ENCODE results near the gene KCNJ16.

KCNJ16 gene

DNA sequence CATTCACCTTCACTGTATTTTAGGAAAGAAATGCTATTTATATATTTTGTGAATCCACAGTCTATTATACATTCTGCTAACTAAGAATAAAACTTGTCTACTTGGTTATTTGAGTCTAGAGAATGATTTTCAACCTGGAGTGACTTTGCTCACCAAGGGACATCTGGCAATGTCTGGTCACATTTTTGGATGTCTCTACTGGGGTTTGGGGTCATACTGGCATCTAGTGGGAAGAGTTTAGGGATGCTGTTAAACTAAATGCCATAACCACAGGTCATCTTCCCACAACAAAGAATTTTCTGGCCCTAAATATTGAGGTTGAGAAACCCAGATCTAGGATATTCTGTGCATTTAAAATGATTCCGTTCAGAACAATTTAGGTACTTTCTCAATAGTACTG is 26.0 kb downstream of the KCNJ16 start:
- no peak for TF ChIP-seq Cebpa-rat (IDR thresholded peaks at IDR 0.05)
- Histone ChIP-seq H3K4me3 (no peak overlapping the region), H3K27me3 (no peaks in the 10 kb centered on the region)

GRCh38 chr17:70102531-70102930 is 27.5 kb downstream of the KCNJ16 start:
- Histone ChIP-seq H3K27ac (peak overlapping the region in 6 of 11 experiments; percentile 1 to 47 (median 28); a peak in 4 of 22 replicates), H3K4me1 (peaks cover 42 to 96% (median 84%) of the 10 kb centered on the region in 10 experiments), H4K20me1 (no peaks in the 10 kb centered on the region), H3K4me3 (no peak overlapping the region), H3K27me3 (no peaks in the 10 kb centered on the region), H3K9me3 (replicated peaks in 1 of 11) (peaks cover 0 to 4% (median 0%) of the 10 kb centered on the region in 11 experiments; a peak in 3 of 22 replicates), H3K9ac (no peak overlapping the region), H3K4me2 (peak overlapping the region in 10 of 11 experiments; percentile 13 to 67 (median 46); a peak in 18 of 22 replicates), H3K36me3 (no peaks in the 10 kb centered on the region)
- TF ChIP-seq Cebpa-rat (IDR thresholded peaks at IDR 0.05) = no peak

More for the DNA sequence above, 26.0 kb downstream of the KCNJ16 start:
- H3K4me2 ChIP-seq = peak overlapping the region in 7 of 11 experiments; percentile 33 to 79 (median 66); a peak in 11 of 22 replicates
- H3K4me1 ChIP-seq = peaks cover 42 to 80% (median 69%) of the 10 kb centered on the region in 10 experiments
- no peaks in the 10 kb centered on the region for H3K36me3 ChIP-seq
- H3K9ac ChIP-seq = no peak overlapping the region
- H3K9me3 ChIP-seq (replicated peaks in 1 of 11) = peaks cover 0 to 11% (median 3%) of the 10 kb centered on the region in 11 experiments; a peak in 5 of 22 replicates
- H4K20me1 ChIP-seq = no peaks in the 10 kb centered on the region
- peak overlapping the region in 3 of 11 experiments; percentile 51 to 66 (median 59); a peak in 2 of 22 replicates for H3K27ac ChIP-seq

DNA sequence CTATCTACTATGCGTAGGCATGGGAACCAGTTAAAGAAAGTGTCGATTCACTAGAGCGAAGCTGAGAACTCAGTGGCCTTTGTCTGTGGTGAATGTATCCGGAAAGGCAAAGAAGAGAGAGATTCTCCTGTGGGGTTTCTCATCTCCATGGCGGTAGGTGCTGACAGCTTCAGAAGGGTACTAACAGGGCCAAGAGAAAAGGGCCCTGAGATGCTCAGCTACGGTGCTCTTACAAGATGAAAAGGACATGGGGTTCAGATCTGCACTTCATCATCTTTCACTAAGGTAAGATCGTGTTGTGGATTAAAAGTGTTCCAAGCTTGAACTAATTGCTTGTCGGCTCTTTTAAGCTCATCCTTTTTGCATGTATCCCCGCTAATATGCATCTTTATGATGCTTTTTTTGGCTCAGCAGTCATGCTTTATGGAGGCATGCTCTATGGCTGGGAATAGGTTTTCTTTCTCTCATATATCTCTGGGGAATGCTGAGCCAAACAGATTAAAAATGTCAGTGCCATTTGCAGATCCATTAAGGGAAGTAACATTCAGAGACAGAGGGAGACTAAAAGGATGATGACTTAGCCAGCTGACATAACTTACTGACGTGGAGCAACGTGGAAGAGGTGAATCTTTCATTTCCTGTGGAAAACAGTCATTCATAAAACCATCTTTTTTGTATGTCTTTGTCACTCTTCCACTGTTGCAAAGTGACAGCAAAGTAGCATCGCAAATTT is 29.9 kb downstream of the KCNJ16 start:
- Histone ChIP-seq H3K9ac (peak overlapping the region in 7 of 11 experiments; percentile 20 to 64 (median 49); a peak in 12 of 22 replicates), H3K4me3 (peak overlapping the region in 8 of 10 experiments; percentile 1 to 57 (median 42); a peak in 14 of 20 replicates), H3K4me2 (peak overlapping the region; percentile 48 to 87 (median 78)), H3K4me1 (peaks cover 26 to 91% (median 72%) of the 10 kb centered on the region in 10 experiments), H4K20me1 (no peaks in the 10 kb centered on the region), H3K27me3 (no peaks in the 10 kb centered on the region), H3K36me3 (peaks cover 0 to 22% (median 6%) of the 10 kb centered on the region in 11 experiments; a peak in 10 of 22 replicates), H3K27ac (peak overlapping the region in 9 of 11 experiments; percentile 35 to 60 (median 53); a peak in 15 of 22 replicates), H3K9me3 (replicated peaks in 1 of 11) (peaks cover 0 to 17% (median 6%) of the 10 kb centered on the region in 11 experiments; a peak in 9 of 22 replicates)
- no peak for TF ChIP-seq Cebpa-rat (IDR thresholded peaks at IDR 0.05)

DNA sequence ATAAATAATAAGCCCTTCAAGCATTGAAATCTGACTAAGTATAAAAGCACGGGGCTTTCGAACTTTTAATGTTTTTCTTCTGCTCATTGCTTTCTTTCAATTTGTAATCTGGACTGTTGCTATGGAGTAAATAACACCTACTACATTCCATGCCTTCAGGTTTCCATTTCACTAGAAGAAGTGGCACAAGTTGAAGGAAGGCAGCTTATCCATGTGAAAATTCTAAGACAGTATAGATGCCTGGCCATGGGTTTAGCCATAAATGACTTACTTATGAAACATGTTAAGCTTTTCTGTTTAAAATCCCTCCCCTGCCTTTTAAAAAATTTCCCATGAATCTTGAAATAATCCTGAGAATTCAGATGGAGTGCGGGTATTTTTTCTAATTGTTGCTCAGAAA is 30.6 kb downstream of the KCNJ16 start:
- TF ChIP-seq Cebpa-rat (IDR thresholded peaks at IDR 0.05) = no peak
- peaks cover 0 to 24% (median 11%) of the 10 kb centered on the region in 11 experiments; a peak in 16 of 22 replicates for H3K9me3 ChIP-seq (replicated peaks in 1 of 11)
- H3K27ac ChIP-seq = peak overlapping the region in 8 of 11 experiments; percentile 42 to 60 (median 55); a peak in 10 of 22 replicates
- H3K9ac ChIP-seq = peak overlapping the region in 4 of 11 experiments; percentile 11 to 64 (median 60); a peak in 6 of 22 replicates
- H4K20me1 ChIP-seq = no peaks in the 10 kb centered on the region
- peaks cover 0 to 29% (median 13%) of the 10 kb centered on the region in 11 experiments; a peak in 12 of 22 replicates for H3K36me3 ChIP-seq
- no peaks in the 10 kb centered on the region for H3K27me3 ChIP-seq
- H3K4me3 ChIP-seq = peak overlapping the region in 6 of 10 experiments; percentile 26 to 57 (median 48); a peak in 11 of 20 replicates
- H3K4me2 ChIP-seq = peak overlapping the region; percentile 48 to 87 (median 78); a peak in 21 of 22 replicates
- peaks cover 21 to 84% (median 65%) of the 10 kb centered on the region in 10 experiments for H3K4me1 ChIP-seq

GRCh38 chr17:70106551-70106950 is 31.5 kb downstream of the KCNJ16 start:
- peak overlapping the region in 3 of 10 experiments; percentile 51 to 57 (median 53); a peak in 5 of 20 replicates for H3K4me3 ChIP-seq
- no peak for TF ChIP-seq Cebpa-rat (IDR thresholded peaks at IDR 0.05)
- peak overlapping the region in 4 of 11 experiments; percentile 20 to 60 (median 58); a peak in 4 of 22 replicates for H3K27ac ChIP-seq
- H3K27me3 ChIP-seq = no peaks in the 10 kb centered on the region
- peaks cover 21 to 75% (median 58%) of the 10 kb centered on the region in 10 experiments for H3K4me1 ChIP-seq
- peaks cover 0 to 38% (median 22%) of the 10 kb centered on the region in 11 experiments; a peak in 14 of 22 replicates for H3K36me3 ChIP-seq
- H3K9ac ChIP-seq = peak overlapping the region in 4 of 11 experiments; percentile 26 to 64 (median 60); a peak in 5 of 22 replicates
- H3K9me3 ChIP-seq (replicated peaks in 1 of 11) = peaks cover 4 to 33% (median 20%) of the 10 kb centered on the region in 11 experiments
- H4K20me1 ChIP-seq = no peaks in the 10 kb centered on the region
- peak overlapping the region in 10 of 11 experiments; percentile 8 to 87 (median 78); a peak in 18 of 22 replicates for H3K4me2 ChIP-seq

DNA sequence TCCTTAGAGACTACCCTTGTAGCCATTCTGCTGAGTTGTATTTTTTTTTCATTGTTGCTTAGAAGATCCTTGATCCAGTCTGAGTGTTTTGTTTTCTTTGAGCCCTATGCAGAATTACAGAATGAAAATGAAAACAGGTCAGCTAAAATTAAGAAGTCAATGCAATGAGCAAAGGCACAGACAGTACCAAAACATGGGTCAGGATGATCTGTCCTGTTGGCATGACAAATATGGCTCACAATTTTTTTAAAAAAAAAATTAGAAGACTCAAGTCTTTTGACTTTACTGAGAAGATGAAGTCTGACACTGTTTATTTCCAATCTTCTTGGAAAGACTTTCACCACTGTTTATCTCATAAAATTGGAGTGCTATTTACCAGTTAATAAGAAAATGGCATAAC is 32.4 kb downstream of the KCNJ16 start:
- peak overlapping the region in 1 of 11 experiments; percentile 64; a peak in 1 of 22 replicates for H3K9ac ChIP-seq
- H3K4me3 ChIP-seq = peak overlapping the region in 2 of 10 experiments; percentile 51 to 57; a peak in 3 of 20 replicates
- H3K27ac ChIP-seq = no peak overlapping the region
- H3K36me3 ChIP-seq = peaks cover 0 to 46% (median 30%) of the 10 kb centered on the region in 11 experiments; a peak in 14 of 22 replicates
- H3K4me2 ChIP-seq = peak overlapping the region in 7 of 11 experiments; percentile 70 to 87 (median 79); a peak in 13 of 22 replicates
- no peaks in the 10 kb centered on the region for H4K20me1 ChIP-seq
- H3K27me3 ChIP-seq = no peaks in the 10 kb centered on the region
- H3K9me3 ChIP-seq (replicated peaks in 1 of 11) = peaks cover 8 to 39% (median 27%) of the 10 kb centered on the region in 11 experiments
- H3K4me1 ChIP-seq = peaks cover 21 to 68% (median 52%) of the 10 kb centered on the region in 10 experiments
- no peak for TF ChIP-seq Cebpa-rat (IDR thresholded peaks at IDR 0.05)

GRCh38 chr17:70107904-70108565 is 33.0 kb downstream of the KCNJ16 start:
- Histone ChIP-seq H3K4me3 (peak overlapping the region in 2 of 10 experiments; percentile 12 to 51; a peak in 3 of 20 replicates), H3K27me3 (no peaks in the 10 kb centered on the region), H3K4me1 (peaks cover 21 to 63% (median 48%) of the 10 kb centered on the region in 10 experiments), H3K9me3 (replicated peaks in 1 of 11) (peaks cover 12 to 42% (median 27%) of the 10 kb centered on the region in 11 experiments), H3K27ac (no peak overlapping the region), H3K9ac (no peak overlapping the region), H3K4me2 (peak overlapping the region in 6 of 11 experiments; percentile 78 to 87 (median 82); a peak in 10 of 22 replicates), H3K36me3 (peaks cover 0 to 50% (median 33%) of the 10 kb centered on the region in 11 experiments; a peak in 14 of 22 replicates), H4K20me1 (no peaks in the 10 kb centered on the region)
- no peak for TF ChIP-seq Cebpa-rat (IDR thresholded peaks at IDR 0.05)

- peaks cover 0 to 64% (median 35%) of the 10 kb centered on the region in 11 experiments; a peak in 14 of 22 replicates for H3K36me3 ChIP-seq
- no peaks in the 10 kb centered on the region for H3K27me3 ChIP-seq
- no peak for TF ChIP-seq Cebpa-rat (IDR thresholded peaks at IDR 0.05)
- no peak overlapping the region for H3K4me3 ChIP-seq
- peaks cover 13 to 49% (median 34%) of the 10 kb centered on the region in 10 experiments for H3K4me1 ChIP-seq
- no peak overlapping the region for H3K9ac ChIP-seq
- no peak overlapping the region for H3K27ac ChIP-seq
- no peak overlapping the region for H3K4me2 ChIP-seq
- peaks cover 12 to 47% (median 27%) of the 10 kb centered on the region in 11 experiments for H3K9me3 ChIP-seq (replicated peaks in 1 of 11)
- H4K20me1 ChIP-seq = no peaks in the 10 kb centered on the region
Measured at GRCh38 chr17:70109497-70109896, 34.5 kb downstream of the KCNJ16 start.

Data from BLaER1 treated with 17β-estradiol and CSF1 and Interleukin-3, amounts not matched to agents 10 nM and 100 nM (cell line).